Omental fat pad (tissue), 4 donors: ENCODE measurements around the gene SFXN1. TPM values are rescaled to one million over a fixed set of nuclear protein-coding genes. Genes with fewer than 3 reads are reported as not detected.

Source experiments
- ATAC-seq: fragments of 150-250 bp; one replicate; pipeline ENCODE4 v1.9.1; 2016; ENCODE audit warnings: mild to moderate bottlenecking, moderate library complexity; ENCODE audit not compliant: low FRiP score
- DNase-seq: peaks from one replicate; pipeline ENCODE4 v3.0.0-alpha.2; 2019; ENCODE audit warnings: low spot score
- CTCF ChIP-seq, 3 donors: fragments of 450-650 bp; IDR thresholded peaks; one replicate each; pipeline ENCODE4 v1.5.1; 2016 to 2017; ENCODE audit warnings: antibody characterized with exemption in 3 of 3, mild to moderate bottlenecking in 3 of 3, moderate library complexity in 2 of 3
- total RNA-seq, 4 donors: library from RNA; depleted of rRNA; stranded (reverse); fragments of >200 nt; gene quantifications; one replicate each; pipeline ENCODE4 v1.1.0, GENCODE V29; 2016

Gene SFXN1
- total RNA-seq, 4 donors from 2014 or later = 18.8 to 32.6 (median 23.7) TPM

DNA sequence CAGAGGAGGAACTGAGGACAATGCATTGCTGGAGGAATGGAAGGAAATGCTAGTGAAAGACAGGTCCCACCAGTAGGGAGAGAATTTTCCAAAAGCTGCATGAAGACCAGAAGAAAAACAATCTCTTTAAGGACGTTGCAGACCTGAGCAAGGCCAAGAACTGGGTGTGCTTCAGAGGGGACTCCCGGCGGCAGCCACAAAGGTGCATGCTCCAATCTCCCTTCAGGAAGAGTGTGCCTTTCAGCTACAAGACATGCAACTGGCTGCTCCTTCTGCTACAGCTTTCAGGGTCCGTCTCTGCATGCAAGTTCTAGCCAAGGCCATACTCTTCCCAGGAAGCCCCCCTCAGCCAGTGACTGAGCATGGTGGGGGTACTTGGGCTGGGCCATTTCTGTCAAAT lies 62.9 kb downstream of the SFXN1 start:
- DNase-seq (no peak), ATAC-seq (no peak)
- TF ChIP-seq CTCF (IDR thresholded peaks at IDR 0.05) = no peak

DNA sequence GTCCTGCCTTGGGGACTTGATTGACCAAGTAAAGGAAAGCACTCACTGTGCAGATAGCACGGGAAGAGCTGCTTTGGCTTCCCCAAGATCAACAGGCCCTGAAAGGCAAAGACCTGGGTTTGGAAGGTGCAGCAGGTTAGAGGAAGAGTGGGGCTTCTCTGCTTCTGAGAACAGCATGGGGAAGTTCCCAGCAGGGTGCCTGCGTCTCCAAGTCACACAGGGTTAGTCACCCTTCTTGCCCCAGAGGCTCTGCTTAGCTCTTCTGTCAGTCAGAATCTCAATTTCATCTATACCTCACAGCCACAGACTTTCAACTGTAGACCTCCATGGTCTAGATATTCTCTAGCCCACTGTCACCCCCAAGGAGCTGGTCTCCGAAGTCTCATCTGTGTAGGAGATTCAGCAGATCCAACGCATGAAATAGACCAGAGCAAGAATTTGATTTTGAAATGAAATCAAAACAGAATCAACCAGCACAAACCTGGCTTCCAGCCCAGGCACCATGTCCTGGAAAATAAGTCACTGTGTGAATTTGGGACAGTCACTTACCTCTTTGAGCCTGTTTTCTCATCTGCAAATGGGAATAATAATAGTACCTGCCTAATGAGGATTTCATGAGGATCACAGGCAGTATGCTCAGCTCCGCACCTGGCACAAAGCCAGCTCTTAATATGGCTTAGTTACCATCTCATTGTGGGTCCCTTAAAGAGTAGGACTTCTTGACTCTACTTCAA lies 64.0 kb downstream of the SFXN1 start:
- DNase-seq (no peak), ATAC-seq (no peak)
- TF ChIP-seq CTCF (IDR thresholded peaks at IDR 0.05) = no peak

- DNase-seq (no peak), ATAC-seq (no peak)
- TF ChIP-seq CTCF (IDR thresholded peaks at IDR 0.05) = no peak
Measured at GRCh38 chr5:175542966-175543235, 64.5 kb downstream of the SFXN1 start.

DNA sequence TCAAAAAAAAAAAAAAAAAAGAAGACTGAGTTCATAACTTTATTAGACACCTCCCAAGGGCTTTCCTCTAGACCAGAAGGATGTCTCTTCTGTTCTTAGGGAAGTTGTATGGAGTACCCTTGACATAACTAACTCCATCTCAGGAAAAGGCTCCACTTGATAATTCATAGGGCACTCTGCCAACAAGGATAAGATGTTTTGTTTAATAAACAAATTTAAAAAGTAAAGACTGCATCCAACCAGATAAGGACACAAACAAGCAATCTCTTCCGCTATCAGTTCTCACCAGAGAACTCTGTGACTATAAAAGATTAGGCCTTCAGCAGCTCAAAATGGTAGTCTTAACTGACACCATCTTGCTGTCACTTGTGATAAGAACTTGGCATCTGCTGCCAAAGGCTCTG lies 65.8 kb downstream of the SFXN1 start:
- no peak for ATAC-seq
- TF ChIP-seq CTCF (IDR thresholded peaks at IDR 0.05) = no peak
- no peak for DNase-seq

DNA sequence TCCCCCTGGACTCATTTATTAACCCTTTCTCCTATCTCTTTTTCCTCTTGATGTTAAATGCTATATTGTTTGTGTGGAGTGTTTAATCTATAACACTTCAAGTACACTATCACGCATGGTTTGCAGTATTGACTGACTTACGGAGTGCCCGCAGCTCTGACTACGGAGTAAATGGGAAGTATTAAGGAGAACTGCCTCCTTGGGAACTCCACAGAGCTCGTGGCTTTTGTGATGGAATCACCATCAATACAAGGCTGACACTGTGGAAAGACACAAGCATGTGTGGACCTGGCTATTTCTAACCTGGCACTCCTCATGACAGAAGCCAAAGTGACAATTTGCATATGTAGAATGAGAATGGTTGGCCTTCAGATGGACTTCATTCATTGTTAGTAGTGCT lies 66.2 kb downstream of the SFXN1 start:
- ATAC-seq = no peak

DNA sequence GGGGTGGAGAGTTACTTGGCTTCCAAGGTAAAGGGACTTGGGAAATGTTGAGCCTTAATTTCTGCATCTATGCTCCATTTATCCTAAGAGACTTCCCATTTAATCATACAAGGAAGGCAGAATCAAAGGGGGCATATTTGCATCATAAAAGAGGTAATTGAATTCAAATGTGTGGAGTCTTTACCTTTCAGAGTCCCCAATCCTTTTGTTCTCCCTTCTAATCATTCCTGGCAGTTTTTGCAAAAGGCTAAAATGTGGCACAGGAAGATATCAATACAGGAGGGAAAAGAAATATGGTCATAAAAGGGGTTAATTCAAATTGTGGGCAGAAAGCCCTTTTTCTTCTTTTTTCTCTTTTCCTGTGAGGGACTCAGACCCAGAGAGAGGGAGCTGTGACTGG lies 69.5 kb downstream of the SFXN1 start:
- ATAC-seq (no peak), DNase-seq (no peak)
- TF ChIP-seq CTCF (IDR thresholded peaks at IDR 0.05) = no peak

More for the DNA sequence above, 66.2 kb downstream of the SFXN1 start:
- no peak for DNase-seq
- no peak for TF ChIP-seq CTCF (IDR thresholded peaks at IDR 0.05)

DNA sequence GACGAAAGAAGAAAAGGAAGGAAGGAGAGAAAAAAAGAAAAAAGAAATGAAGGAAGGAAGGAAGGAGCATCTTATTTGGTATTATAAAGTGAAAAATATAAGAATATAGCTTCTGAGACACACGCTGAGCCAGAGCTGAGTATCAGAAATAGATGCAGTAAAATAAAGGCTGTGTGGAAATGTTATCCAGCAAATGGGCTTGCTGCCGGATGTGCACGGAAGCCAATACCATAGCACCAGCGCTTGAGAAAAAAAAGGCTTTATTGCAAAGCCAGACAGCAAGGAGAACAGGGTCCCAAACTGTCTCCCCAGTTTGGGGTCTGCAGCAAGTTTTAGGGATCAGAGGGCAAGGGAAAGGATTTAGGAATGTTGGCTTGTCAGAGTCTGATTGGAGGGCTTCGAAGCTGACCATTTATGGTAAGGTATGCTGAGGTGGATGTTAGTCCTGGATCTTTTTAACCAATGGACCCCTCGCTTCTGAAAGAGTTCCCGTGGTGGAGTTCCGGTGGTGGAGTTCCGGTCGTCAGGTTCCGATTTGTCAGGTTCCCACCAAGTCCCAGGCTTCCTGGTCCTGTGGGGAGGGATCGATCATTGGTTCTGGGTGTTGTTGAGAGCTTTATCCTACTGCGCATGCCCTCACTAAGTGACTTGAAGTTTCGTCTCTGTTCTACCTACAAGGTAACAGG lies 70.4 kb downstream of the SFXN1 start:
- ATAC-seq (no peak), DNase-seq (no peak)
- no peak for TF ChIP-seq CTCF (IDR thresholded peaks at IDR 0.05)
